A673 (cell line): Measurements from ENCODE around the gene USP3.

Experiments used
- EZH2 ChIP-seq: fragments of 200-600 bp; sonication (generic); IDR thresholded peaks from 2 replicates; pipeline ENCODE4 v1.6.1; 2017; ENCODE audit warnings: borderline replicate concordance, low read depth, mild to moderate bottlenecking, mixed read lengths, antibody characterized with exemption, low read length; ENCODE audit not compliant: poor library complexity, severe bottlenecking
- TF ChIP-seq, protein P1 (sequence below): fragments of 300-800, 200-600 bp; sonication (generic); conservative IDR thresholded peaks from 2 replicates; pipeline ENCODE4 v1.5.1; 2017; ENCODE audit warnings: low read depth, mild to moderate bottlenecking, antibody characterized with exemption, low read length, moderate library complexity, mixed read lengths

DNA sequence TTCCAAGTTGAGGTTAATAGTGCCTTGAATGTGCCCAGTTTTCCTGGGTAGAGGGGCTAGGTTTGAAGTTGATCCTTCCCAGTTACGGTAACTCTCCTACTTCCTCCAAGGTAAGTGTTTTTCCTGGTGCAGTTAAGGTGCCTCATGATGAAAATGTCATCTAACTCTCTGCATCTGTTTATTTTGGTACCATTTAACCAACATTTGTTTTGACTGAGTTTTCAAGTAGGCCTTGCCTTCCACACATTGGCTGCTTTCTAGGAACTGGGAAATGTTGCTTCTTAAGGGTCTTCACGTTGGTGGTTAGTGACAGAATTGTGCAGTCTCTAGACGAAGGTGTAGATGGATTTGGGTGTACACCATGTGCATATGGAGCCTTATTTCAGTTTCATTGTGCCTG lies 31.3 kb downstream of the USP3 start:
- TF ChIP-seq, protein P1, sequence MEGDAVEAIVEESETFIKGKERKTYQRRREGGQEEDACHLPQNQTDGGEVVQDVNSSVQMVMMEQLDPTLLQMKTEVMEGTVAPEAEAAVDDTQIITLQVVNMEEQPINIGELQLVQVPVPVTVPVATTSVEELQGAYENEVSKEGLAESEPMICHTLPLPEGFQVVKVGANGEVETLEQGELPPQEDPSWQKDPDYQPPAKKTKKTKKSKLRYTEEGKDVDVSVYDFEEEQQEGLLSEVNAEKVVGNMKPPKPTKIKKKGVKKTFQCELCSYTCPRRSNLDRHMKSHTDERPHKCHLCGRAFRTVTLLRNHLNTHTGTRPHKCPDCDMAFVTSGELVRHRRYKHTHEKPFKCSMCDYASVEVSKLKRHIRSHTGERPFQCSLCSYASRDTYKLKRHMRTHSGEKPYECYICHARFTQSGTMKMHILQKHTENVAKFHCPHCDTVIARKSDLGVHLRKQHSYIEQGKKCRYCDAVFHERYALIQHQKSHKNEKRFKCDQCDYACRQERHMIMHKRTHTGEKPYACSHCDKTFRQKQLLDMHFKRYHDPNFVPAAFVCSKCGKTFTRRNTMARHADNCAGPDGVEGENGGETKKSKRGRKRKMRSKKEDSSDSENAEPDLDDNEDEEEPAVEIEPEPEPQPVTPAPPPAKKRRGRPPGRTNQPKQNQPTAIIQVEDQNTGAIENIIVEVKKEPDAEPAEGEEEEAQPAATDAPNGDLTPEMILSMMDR, result no peak
- no peak for TF ChIP-seq EZH2
